ENCODE results near the gene CPA5.

DNA sequence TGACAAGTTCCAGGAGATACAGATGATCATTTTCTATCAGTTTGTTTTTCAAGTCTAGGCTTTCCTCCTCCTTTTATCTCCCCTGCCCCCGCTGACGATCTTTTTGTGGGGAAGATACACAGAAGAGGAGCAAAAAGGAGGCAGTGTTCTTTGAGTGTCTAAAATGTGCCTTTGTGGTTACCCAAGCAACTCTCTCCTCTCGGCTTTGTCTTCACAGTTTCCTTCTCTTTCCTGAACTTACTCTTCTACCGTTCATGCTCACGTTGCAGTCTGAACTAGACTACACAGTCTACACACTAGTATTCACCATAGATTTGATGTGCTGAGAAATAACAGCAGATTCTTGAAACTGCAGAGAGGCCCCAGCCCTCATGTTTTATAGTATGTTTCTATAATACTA is 72.6 kb downstream of the CPA5 start:
- TF ChIP-seq, protein P1, sequence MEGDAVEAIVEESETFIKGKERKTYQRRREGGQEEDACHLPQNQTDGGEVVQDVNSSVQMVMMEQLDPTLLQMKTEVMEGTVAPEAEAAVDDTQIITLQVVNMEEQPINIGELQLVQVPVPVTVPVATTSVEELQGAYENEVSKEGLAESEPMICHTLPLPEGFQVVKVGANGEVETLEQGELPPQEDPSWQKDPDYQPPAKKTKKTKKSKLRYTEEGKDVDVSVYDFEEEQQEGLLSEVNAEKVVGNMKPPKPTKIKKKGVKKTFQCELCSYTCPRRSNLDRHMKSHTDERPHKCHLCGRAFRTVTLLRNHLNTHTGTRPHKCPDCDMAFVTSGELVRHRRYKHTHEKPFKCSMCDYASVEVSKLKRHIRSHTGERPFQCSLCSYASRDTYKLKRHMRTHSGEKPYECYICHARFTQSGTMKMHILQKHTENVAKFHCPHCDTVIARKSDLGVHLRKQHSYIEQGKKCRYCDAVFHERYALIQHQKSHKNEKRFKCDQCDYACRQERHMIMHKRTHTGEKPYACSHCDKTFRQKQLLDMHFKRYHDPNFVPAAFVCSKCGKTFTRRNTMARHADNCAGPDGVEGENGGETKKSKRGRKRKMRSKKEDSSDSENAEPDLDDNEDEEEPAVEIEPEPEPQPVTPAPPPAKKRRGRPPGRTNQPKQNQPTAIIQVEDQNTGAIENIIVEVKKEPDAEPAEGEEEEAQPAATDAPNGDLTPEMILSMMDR (IDR thresholded peaks at IDR 0.05), result no peak
- no peak for TF ChIP-seq POLR2A (IDR thresholded peaks at IDR 0.05)

Measured in uterus (tissue), 2 donors.